DOHH2 (cell line): ENCODE results near the gene FBXO38.

Experiments used
- H3F3A ChIP-seq: fragments of 200-600 bp; sonication (generic), shearing (Covaris generic); 2 replicates; pipeline ENCODE4 v1.6.0; 2016; ENCODE audit warnings: antibody characterized with exemption, mild to moderate bottlenecking; ENCODE audit not compliant: control insufficient read depth, insufficient read depth
- H3K27ac ChIP-seq: fragments of 200-600 bp; sonication (generic); 2 replicates; pipeline ENCODE4 v1.5.1; 2014; ENCODE audit warnings: low read depth, mild to moderate bottlenecking, low read length, moderate library complexity
- H3K27me3 ChIP-seq: fragments of 200-600 bp; sonication (generic); 2 replicates; pipeline ENCODE4 v1.6.1; 2014; ENCODE audit warnings: mild to moderate bottlenecking, low read length, mixed read lengths; ENCODE audit not compliant: control insufficient read depth
- H3K36me3 ChIP-seq: fragments of 200-600 bp; sonication (generic); 2 replicates; pipeline ENCODE4 v1.6.1; 2014; ENCODE audit warnings: mild to moderate bottlenecking, low read length, moderate library complexity, mixed read lengths; ENCODE audit not compliant: control insufficient read depth
- H3K4me1 ChIP-seq: fragments of 200-600 bp; sonication (generic); 2 replicates; pipeline ENCODE4 v1.6.1; 2014; ENCODE audit warnings: mild to moderate bottlenecking, low read length, mixed read lengths; ENCODE audit not compliant: control insufficient read depth
- H3K4me2 ChIP-seq: fragments of 200-600 bp; sonication (generic); 2 replicates; pipeline ENCODE4 v1.6.0; 2014; ENCODE audit warnings: mild to moderate bottlenecking, low read length, moderate library complexity
- H3K4me3 ChIP-seq: fragments of 200-600 bp; sonication (generic); 2 replicates; pipeline ENCODE4 v1.5.1; 2014; ENCODE audit warnings: mild to moderate bottlenecking, low read length, mixed read lengths
- H3K79me2 ChIP-seq: fragments of 200-600 bp; sonication (generic); 2 replicates; pipeline ENCODE4 v1.6.1; 2014; ENCODE audit warnings: mild to moderate bottlenecking, low read length, mixed read lengths; ENCODE audit not compliant: control insufficient read depth
- H3K9me2 ChIP-seq: fragments of 200-600 bp; sonication (generic); replicated peaks from 2 replicates; pipeline ENCODE4 v1.6.1; 2014; ENCODE audit warnings: mild to moderate bottlenecking, low read length, mixed read lengths; ENCODE audit not compliant: control insufficient read depth
- H3K9me3 ChIP-seq: fragments of 200-600 bp; sonication (generic); 2 replicates; pipeline ENCODE4 v1.6.1; 2014; ENCODE audit warnings: antibody characterized with exemption, low read length, mixed read lengths; ENCODE audit not compliant: control insufficient read depth, insufficient read depth
- H4K20me1 ChIP-seq: fragments of 200-600 bp; sonication (generic); 2 replicates; pipeline ENCODE4 v1.6.0; 2014; ENCODE audit warnings: low read depth, mild to moderate bottlenecking, antibody characterized with exemption, low read length, moderate library complexity; ENCODE audit not compliant: control insufficient read depth, insufficient read depth
- EZH2phosphoT487 ChIP-seq: fragments of 200-600 bp; sonication (generic); IDR thresholded peaks from 2 replicates; pipeline ENCODE4 v1.6.1; 2017; ENCODE audit warnings: borderline replicate concordance, mild to moderate bottlenecking, antibody characterized with exemption, low read length, moderate library complexity, mixed read lengths
- TF ChIP-seq, protein P1 (sequence below): fragments of 200-600 bp; sonication (generic); IDR thresholded peaks from one replicate; pipeline ENCODE4 v1.5.1; 2014; ENCODE audit warnings: antibody characterized with exemption, mild to moderate bottlenecking, low read depth, low read length; ENCODE audit not compliant: poor library complexity, severe bottlenecking

The FBXO38 gene

GRCh38 chr5:148388696-148389095 is 4.9 kb downstream of the FBXO38 start:
- Histone ChIP-seq H3K27ac (no peak overlapping the region), H3K4me2 (no peak overlapping the region), H3K9me2 (no peaks in the 10 kb centered on the region), H4K20me1 (peaks cover 10% of the 10 kb centered on the region; the same call in 1 of the 2 replicates), H3K79me2 (peaks cover 99% of the 10 kb centered on the region), H3K4me1 (peaks cover 24% of the 10 kb centered on the region), H3K27me3 (no peaks in the 10 kb centered on the region), H3K9me3 (no peaks in the 10 kb centered on the region), H3F3A (no peaks in the 10 kb centered on the region), H3K4me3 (no peak overlapping the region), H3K36me3 (peaks cover 58% of the 10 kb centered on the region)
- no peak for TF ChIP-seq EZH2phosphoT487
- TF ChIP-seq, protein P1, sequence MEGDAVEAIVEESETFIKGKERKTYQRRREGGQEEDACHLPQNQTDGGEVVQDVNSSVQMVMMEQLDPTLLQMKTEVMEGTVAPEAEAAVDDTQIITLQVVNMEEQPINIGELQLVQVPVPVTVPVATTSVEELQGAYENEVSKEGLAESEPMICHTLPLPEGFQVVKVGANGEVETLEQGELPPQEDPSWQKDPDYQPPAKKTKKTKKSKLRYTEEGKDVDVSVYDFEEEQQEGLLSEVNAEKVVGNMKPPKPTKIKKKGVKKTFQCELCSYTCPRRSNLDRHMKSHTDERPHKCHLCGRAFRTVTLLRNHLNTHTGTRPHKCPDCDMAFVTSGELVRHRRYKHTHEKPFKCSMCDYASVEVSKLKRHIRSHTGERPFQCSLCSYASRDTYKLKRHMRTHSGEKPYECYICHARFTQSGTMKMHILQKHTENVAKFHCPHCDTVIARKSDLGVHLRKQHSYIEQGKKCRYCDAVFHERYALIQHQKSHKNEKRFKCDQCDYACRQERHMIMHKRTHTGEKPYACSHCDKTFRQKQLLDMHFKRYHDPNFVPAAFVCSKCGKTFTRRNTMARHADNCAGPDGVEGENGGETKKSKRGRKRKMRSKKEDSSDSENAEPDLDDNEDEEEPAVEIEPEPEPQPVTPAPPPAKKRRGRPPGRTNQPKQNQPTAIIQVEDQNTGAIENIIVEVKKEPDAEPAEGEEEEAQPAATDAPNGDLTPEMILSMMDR: no peak

DNA sequence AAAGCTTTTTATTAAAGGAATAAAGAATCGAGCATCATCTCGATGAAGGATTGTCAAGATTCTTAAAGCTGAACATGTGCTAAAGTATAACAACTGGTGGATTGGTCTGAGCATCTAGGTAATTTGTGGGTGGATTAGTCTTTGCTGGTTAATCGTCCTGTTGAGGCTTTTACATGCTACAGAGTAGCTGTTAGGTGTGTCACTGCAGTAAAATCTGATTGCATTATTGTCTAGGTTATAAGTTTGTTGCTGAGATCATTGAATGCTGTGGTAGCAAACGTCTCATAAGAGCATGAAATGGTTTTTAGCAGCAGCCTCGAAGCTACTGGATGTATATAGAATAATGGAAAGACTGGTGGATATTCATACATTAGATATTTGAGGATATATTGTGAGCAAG is 7.2 kb downstream of the FBXO38 start:
- H4K20me1 ChIP-seq: peaks cover 13% of the 10 kb centered on the region; the same call in 1 of the 2 replicates
- H3K4me1 ChIP-seq: peaks cover 9% of the 10 kb centered on the region
- H3K4me3 ChIP-seq: no peak overlapping the region
- no peak for TF ChIP-seq EZH2phosphoT487
- TF ChIP-seq, protein P1: no peak
- H3K27ac ChIP-seq: no peak overlapping the region
- no peaks in the 10 kb centered on the region for H3K9me3 ChIP-seq
- no peaks in the 10 kb centered on the region for H3F3A ChIP-seq
- peaks cover 63% of the 10 kb centered on the region for H3K36me3 ChIP-seq
- no peaks in the 10 kb centered on the region for H3K27me3 ChIP-seq
- H3K4me2 ChIP-seq: no peak overlapping the region
- H3K79me2 ChIP-seq: peaks cover 97% of the 10 kb centered on the region
- no peaks in the 10 kb centered on the region for H3K9me2 ChIP-seq

DNA sequence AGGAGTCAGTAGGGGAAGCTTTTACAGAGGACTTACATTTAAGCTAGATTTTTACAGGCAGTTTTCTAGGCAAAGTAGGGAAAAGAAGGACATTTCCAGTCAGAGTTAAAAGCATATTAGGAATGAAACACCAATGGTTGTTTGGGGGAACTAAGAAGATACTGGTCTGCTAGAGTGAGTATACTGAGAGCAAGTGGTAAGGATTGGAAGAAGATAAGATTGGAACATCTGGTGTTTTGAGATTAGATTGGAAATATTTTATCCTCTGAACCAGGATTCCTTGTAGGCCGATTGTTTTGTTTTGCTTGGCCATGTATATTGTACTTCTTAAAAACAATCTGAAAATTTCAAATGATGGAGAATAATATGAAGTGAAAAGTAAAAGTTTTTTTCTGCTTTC is 7.7 kb downstream of the FBXO38 start:
- no peak overlapping the region for H3K4me3 ChIP-seq
- H3K9me2 ChIP-seq: no peaks in the 10 kb centered on the region
- TF ChIP-seq, protein P1: no peak
- no peak for TF ChIP-seq EZH2phosphoT487
- peaks cover 13% of the 10 kb centered on the region; the same call in 1 of the 2 replicates for H4K20me1 ChIP-seq
- peaks cover 63% of the 10 kb centered on the region for H3K36me3 ChIP-seq
- H3K79me2 ChIP-seq: peaks cover 94% of the 10 kb centered on the region
- H3K4me1 ChIP-seq: peaks cover 4% of the 10 kb centered on the region; the same call in 1 of the 2 replicates
- H3K27me3 ChIP-seq: no peaks in the 10 kb centered on the region
- no peaks in the 10 kb centered on the region for H3K9me3 ChIP-seq
- no peak overlapping the region for H3K4me2 ChIP-seq
- no peak overlapping the region for H3K27ac ChIP-seq
- no peaks in the 10 kb centered on the region for H3F3A ChIP-seq
